ENCODE data around the gene MLLT10.

DNA sequence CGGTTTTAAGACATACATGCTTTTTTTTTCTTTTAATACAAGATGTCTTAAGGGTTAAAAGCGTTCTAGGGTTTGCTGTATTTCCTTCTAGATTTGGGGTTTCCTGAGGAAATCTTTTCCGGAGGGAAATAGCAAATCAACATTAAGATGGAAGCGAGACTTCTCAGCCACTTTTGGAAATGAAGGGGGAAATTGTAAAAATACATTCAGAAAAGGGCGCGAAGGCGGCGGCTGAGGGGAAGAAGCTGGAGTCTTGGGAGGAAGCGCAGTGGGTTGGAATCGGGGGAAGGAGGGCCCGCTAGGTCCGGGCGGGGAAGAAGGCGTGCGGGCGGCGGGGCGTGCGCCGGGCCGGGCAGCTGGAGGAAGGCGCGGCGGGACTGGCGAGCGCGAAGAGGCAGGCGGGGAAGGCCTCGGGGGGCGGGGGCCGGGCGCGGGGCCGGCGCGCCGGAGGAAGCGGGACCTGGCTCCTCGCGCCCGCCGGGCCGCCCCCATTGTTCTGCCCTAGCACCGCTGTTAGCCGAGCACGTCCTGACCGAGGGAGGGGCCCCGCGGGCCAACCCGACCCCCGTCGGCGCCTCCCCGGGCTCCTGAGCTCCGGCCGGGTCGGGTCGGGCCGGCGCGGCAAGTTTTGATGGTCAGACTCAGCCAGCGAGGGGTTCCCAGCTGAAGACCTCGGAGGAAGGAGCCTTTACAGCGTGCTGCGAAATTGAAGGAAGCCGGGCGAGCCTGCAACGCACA lies 7.0 kb upstream of the MLLT10 start:
- TF ChIP-seq, protein P1, sequence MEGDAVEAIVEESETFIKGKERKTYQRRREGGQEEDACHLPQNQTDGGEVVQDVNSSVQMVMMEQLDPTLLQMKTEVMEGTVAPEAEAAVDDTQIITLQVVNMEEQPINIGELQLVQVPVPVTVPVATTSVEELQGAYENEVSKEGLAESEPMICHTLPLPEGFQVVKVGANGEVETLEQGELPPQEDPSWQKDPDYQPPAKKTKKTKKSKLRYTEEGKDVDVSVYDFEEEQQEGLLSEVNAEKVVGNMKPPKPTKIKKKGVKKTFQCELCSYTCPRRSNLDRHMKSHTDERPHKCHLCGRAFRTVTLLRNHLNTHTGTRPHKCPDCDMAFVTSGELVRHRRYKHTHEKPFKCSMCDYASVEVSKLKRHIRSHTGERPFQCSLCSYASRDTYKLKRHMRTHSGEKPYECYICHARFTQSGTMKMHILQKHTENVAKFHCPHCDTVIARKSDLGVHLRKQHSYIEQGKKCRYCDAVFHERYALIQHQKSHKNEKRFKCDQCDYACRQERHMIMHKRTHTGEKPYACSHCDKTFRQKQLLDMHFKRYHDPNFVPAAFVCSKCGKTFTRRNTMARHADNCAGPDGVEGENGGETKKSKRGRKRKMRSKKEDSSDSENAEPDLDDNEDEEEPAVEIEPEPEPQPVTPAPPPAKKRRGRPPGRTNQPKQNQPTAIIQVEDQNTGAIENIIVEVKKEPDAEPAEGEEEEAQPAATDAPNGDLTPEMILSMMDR (IDR thresholded peaks at IDR 0.05): no peak
- TF ChIP-seq POLR2A (IDR thresholded peaks at IDR 0.05): no peak

Data from vagina (tissue), 2 donors.